Thyroid gland (tissue), 4 donors: ENCODE measurements around the gene INO80C. TPM values are rescaled to one million over a fixed set of nuclear protein-coding genes. Genes with fewer than 3 reads are reported as not detected.

Source experiments
- DNase-seq, 2 donors: peaks; one replicate each; pipeline ENCODE4 v3.0.0-alpha.2; 2019
- H3K27ac ChIP-seq, 3 donors: fragments of 200-600 bp; sonication (generic); 1 replicate in 2 of 3; 2 replicates in 1 of 3; pipeline ENCODE4 v1.5.1; 2016 to 2019; ENCODE audit warnings: mild to moderate bottlenecking in 1 of 3, moderate library complexity in 1 of 3
- H3K27me3 ChIP-seq: fragments of 200-600 bp; sonication (generic); one replicate; pipeline ENCODE4 v1.5.1; 2019
- H3K36me3 ChIP-seq, 2 donors: fragments of 200-600 bp; sonication (generic); one replicate each; pipeline ENCODE4 v1.5.1; 2016 to 2019
- H3K4me1 ChIP-seq, 2 donors: fragments of 200-600 bp; sonication (generic); one replicate each; pipeline ENCODE4 v1.5.1; 2017 to 2019
- H3K4me3 ChIP-seq, 3 donors: fragments of 200-600 bp; sonication (generic); replicated peaks in 1 of 3; 1 replicate in 2 of 3; 2 replicates in 1 of 3; pipeline ENCODE4 v1.5.1; 2016; ENCODE audit warnings: mild to moderate bottlenecking in 1 of 3
- H3K9me3 ChIP-seq: fragments of 200-600 bp; sonication (generic); one replicate; pipeline ENCODE4 v1.5.1; 2017
- POLR2A ChIP-seq, 2 donors: fragments of 450-650 bp; IDR thresholded peaks; one replicate each; pipeline ENCODE4 v1.6.1; 2017; ENCODE audit warnings: antibody characterized with exemption in 2 of 2, mild to moderate bottlenecking in 2 of 2, moderate library complexity in 1 of 2
- WGBS, 2 donors: methylation state at CpG; one replicate each; pipeline ENCODE4 v1.1.5; 2017; 5-methylcytosine and 5-hydroxymethylcytosine counted together
- intact Hi-C: fragments of 100-400 bp; cut with DNase I; formaldehyde crosslinking; loops from one replicate; pipeline ENCODE4 v1.15.1; 2023
- total RNA-seq, 4 donors: library from RNA; depleted of rRNA; stranded (reverse); fragments of >200 nt; gene quantifications; one replicate each; pipeline ENCODE4 v1.2.3, GENCODE V29; 2016
- TF ChIP-seq, protein P1 (sequence below), 6 experiments: fragments of 200-600 bp in 3 of 6; fragments of 450-650 bp in 3 of 6; sonication (generic) in 3 of 6; IDR thresholded peaks; one replicate each; pipeline ENCODE4 v1.5.1; 2016 to 2019; ENCODE audit warnings: antibody characterized with exemption in 6 of 6, mild to moderate bottlenecking in 2 of 6, inconsistent platforms in 1 of 6, moderate library complexity in 1 of 6

The INO80C gene
- total RNA-seq, 4 donors from 2014 or later, result 5.1 to 19.3 (median 8.2) TPM

DNA sequence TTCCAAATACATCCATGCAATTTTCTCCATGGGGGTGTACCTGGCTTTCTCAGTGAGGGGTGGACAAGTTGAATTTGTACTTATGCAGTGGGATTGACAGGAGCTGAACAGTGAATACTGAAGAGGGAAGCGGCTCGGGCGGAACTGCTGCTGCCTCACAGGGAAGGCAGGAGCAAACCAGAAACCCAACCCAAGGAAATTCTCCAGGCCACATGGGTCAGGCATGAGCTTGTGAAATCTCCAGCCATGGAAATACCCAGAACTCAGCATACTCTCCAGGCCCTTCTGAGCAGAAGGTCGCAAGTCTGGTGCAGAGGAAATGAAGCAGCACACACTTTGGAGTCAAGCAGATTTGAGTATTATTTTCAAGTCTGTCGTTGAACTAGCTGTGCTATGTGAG, 26.5 kb upstream of the INO80C start:
- Histone ChIP-seq H3K9me3 (no peaks in the 10 kb centered on the region), H3K27ac (peak overlapping the region; percentile 77 to 89 (median 83)), H3K36me3 (no peaks in the 10 kb centered on the region), H3K4me3 (no peak overlapping the region), H3K4me1 (peaks cover 17 to 32% of the 10 kb centered on the region in 2 donors), H3K27me3 (no peaks in the 10 kb centered on the region)
- 35 to 38% methylated on average over 5 of the region's 5 CpGs for WGBS, 2 donors
- intact Hi-C loops, result no loop called here
- TF ChIP-seq, protein P1, sequence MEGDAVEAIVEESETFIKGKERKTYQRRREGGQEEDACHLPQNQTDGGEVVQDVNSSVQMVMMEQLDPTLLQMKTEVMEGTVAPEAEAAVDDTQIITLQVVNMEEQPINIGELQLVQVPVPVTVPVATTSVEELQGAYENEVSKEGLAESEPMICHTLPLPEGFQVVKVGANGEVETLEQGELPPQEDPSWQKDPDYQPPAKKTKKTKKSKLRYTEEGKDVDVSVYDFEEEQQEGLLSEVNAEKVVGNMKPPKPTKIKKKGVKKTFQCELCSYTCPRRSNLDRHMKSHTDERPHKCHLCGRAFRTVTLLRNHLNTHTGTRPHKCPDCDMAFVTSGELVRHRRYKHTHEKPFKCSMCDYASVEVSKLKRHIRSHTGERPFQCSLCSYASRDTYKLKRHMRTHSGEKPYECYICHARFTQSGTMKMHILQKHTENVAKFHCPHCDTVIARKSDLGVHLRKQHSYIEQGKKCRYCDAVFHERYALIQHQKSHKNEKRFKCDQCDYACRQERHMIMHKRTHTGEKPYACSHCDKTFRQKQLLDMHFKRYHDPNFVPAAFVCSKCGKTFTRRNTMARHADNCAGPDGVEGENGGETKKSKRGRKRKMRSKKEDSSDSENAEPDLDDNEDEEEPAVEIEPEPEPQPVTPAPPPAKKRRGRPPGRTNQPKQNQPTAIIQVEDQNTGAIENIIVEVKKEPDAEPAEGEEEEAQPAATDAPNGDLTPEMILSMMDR (IDR thresholded peaks at IDR 0.05), result no peak
- peak in 1 of 2 donors; percentile 23 for TF ChIP-seq POLR2A (IDR thresholded peaks at IDR 0.05)
- peak; percentile 80 to 84 for DNase-seq

- Histone ChIP-seq H3K4me3 (no peak overlapping the region), H3K27me3 (no peaks in the 10 kb centered on the region), H3K4me1 (peaks cover 17 to 32% of the 10 kb centered on the region in 2 donors), H3K27ac (no peak overlapping the region), H3K9me3 (no peaks in the 10 kb centered on the region), H3K36me3 (no peaks in the 10 kb centered on the region)
- 84 to 85% methylated on average over 2 of the region's 2 CpGs for WGBS, 2 donors
- DNase-seq, result no peak
- TF ChIP-seq, protein P1 (IDR thresholded peaks at IDR 0.05), result no peak
- no peak for TF ChIP-seq POLR2A (IDR thresholded peaks at IDR 0.05)
- intact Hi-C loops, result no loop called here
Observed at GRCh38 chr18:35522130-35522959, 24.6 kb upstream of the INO80C start.

- intact Hi-C loops, result no loop called here
- WGBS, 2 donors, result 85 to 92% methylated on average over 5 of the region's 5 CpGs
- Histone ChIP-seq H3K27ac (no peak overlapping the region), H3K36me3 (no peaks in the 10 kb centered on the region), H3K4me3 (no peak overlapping the region), H3K4me1 (peaks cover 10 to 22% of the 10 kb centered on the region in 2 donors), H3K27me3 (no peaks in the 10 kb centered on the region), H3K9me3 (no peaks in the 10 kb centered on the region)
- TF ChIP-seq POLR2A (IDR thresholded peaks at IDR 0.05), result no peak
- TF ChIP-seq, protein P1 (IDR thresholded peaks at IDR 0.05), result no peak
- no peak for DNase-seq
Observed at GRCh38 chr18:35521133-35521532, 23.4 kb upstream of the INO80C start.

DNA sequence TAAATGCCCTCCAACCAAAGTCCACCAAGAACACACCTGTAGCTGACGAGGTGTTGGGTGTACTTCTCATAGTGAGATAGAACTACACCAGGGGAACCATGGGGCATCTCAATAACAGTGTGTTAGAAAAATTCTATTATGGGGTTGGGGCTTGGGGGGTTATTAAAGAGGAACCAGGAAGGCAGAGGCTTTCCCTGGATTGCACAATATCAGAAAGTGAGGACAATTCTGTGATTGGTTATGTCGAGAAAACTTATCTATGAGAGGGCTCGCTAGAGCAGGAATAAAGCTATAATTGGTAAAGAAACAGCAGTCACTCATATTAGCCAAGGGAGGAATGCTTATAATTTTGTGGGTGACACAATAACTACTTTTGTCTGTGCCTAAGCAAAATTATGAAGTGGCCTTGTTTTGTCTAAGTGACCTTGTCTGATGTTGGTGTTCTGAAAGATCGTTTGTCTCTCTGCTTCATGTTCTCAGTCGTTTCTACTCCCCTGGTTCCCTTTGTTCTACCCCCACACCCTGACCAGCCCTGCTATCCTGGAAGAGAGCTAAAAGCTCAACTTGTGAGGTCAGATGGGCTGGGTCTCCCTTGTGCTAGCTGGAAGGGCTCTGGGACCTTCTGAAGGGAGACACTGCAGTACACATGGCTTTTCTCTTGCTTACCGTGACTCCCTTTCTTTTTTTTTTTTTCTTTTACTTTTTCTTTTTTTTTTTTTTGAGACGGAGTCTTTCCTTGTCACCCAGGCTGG, 21.6 kb upstream of the INO80C start:
- H3K9me3 ChIP-seq, result no peaks in the 10 kb centered on the region
- peaks cover 0 to 8% of the 10 kb centered on the region in 2 donors for H3K4me1 ChIP-seq
- H3K4me3 ChIP-seq, result no peak overlapping the region
- intact Hi-C loops, result loop anchor here (10.0 kb wide), 2 partner anchors 55 to 105 kb away; no protein-coding TSS in a partner anchor
- H3K36me3 ChIP-seq, result no peaks in the 10 kb centered on the region
- no peaks in the 10 kb centered on the region for H3K27me3 ChIP-seq
- no peak for DNase-seq
- no peak overlapping the region for H3K27ac ChIP-seq
- no peak for TF ChIP-seq POLR2A (IDR thresholded peaks at IDR 0.05)
- 75 to 83% methylated on average over 7 of the region's 7 CpGs for WGBS, 2 donors

DNA sequence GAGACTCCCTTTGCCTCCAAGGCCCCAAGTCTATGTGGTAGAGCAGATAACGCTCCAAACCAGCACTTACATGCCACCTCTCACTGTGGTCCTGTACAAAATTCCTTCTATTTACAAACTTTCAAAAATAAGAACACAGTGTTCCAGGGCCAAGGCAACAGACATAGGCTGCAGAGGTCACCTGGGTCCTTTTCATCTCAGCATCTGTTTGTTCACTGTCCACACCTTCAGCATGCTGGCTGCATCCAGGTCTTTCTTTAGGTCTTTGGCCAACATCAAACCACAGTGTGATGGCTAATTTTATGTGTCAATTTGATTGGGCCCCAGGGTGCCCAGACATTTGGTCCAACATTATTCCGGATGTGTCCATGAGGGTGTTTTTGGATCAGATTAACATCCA, 20.0 kb upstream of the INO80C start:
- intact Hi-C loops, result loop anchor here (10.0 kb wide), 2 partner anchors 57 to 103 kb away; no protein-coding TSS in a partner anchor
- TF ChIP-seq POLR2A (IDR thresholded peaks at IDR 0.05), result no peak
- TF ChIP-seq, protein P1 (IDR thresholded peaks at IDR 0.05), result no peak
- Histone ChIP-seq H3K4me1 (peaks cover 7 to 9% of the 10 kb centered on the region in 2 donors), H3K9me3 (no peaks in the 10 kb centered on the region), H3K4me3 (no peak overlapping the region), H3K27me3 (no peaks in the 10 kb centered on the region), H3K36me3 (no peaks in the 10 kb centered on the region), H3K27ac (no peak overlapping the region)
- no peak for DNase-seq
- WGBS, 2 donors, result 93 to 95% methylated on average over 2 of the region's 2 CpGs
